ENCODE data around the gene NMD3. TPM values are rescaled to one million over a fixed set of nuclear protein-coding genes. Genes with fewer than 3 reads are reported as not detected.

Gene NMD3
- polyA plus RNA-seq, 1 of the 3 experiments (the other 2 are of a cell fraction) = 15.1 TPM

DNA sequence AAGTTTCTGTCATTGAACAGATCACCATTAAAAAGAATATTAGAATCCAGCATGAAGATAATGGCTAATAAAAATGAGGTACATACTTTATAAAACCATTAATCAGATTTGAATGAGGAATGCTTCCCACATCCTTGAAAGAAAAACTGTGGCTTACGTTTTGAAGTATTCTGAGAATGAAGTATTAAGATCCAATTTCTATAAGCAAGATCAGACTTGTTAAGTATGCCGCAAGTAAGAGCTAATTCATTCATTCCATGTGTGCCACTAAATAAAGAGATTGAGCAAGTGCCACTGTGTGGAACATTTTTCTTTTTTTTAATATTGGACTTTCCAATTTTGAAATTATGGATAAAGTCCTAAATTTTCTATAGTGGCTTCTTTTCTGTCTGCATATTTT, 30.6 kb downstream of the NMD3 start:
- POLR2A ChIA-PET = no interaction called here
- H3K9ac ChIP-seq = no peak overlapping the region
- H3K9me2 ChIP-seq = no peaks in the 10 kb centered on the region
- peaks cover 0 to 2% of the 10 kb centered on the region in 2 experiments; a peak in 2 of 4 replicates for H3K4me1 ChIP-seq (ENCODE audit: control insufficient read depth in 1 of 2, insufficient read depth in 2 of 2, low read depth in 1 of 2, low read length in 1 of 2)
- H4K20me1 ChIP-seq (ENCODE audit: insufficient read depth) = no peaks in the 10 kb centered on the region
- H3K9me3 ChIP-seq = no peaks in the 10 kb centered on the region
- CTCF ChIA-PET = no interaction called here
- H3K79me2 ChIP-seq (ENCODE audit: insufficient read depth) = no peaks in the 10 kb centered on the region
- peaks cover 67 to 86% of the 10 kb centered on the region in 2 experiments for H3K36me3 ChIP-seq (replicated peaks in 1 of 2; ENCODE audit: control insufficient read depth in 1 of 2, insufficient read depth in 2 of 2, low read length in 1 of 2)
- no peak for DNase-seq
- TF ChIP-seq MXI1 (IDR thresholded peaks at IDR 0.05; ENCODE audit: low read depth, low read length) (no peak), POLR2AphosphoS5 (IDR thresholded peaks at IDR 0.05; ENCODE audit: low read depth, low read length) (no peak), FOXJ3 (CRISPR knock-in tag; IDR thresholded peaks at IDR 0.05) (no peak), RFX5 (IDR thresholded peaks at IDR 0.05; ENCODE audit: low read length) (no peak), SIN3A (IDR thresholded peaks at IDR 0.05; ENCODE audit: borderline replicate concordance, low read depth, low read length) (no peak), NFIC (IDR thresholded peaks at IDR 0.05; ENCODE audit: borderline replicate concordance) (no peak), TAF1 (IDR thresholded peaks at IDR 0.05; ENCODE audit: borderline replicate concordance, low read depth, low read length) (no peak), NRF1 (IDR thresholded peaks at IDR 0.05; ENCODE audit: low read depth, low read length) (no peak)
- TF ChIP-seq, protein P1, sequence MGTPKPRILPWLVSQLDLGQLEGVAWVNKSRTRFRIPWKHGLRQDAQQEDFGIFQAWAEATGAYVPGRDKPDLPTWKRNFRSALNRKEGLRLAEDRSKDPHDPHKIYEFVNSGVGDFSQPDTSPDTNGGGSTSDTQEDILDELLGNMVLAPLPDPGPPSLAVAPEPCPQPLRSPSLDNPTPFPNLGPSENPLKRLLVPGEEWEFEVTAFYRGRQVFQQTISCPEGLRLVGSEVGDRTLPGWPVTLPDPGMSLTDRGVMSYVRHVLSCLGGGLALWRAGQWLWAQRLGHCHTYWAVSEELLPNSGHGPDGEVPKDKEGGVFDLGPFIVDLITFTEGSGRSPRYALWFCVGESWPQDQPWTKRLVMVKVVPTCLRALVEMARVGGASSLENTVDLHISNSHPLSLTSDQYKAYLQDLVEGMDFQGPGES (IDR thresholded peaks at IDR 0.05; ENCODE audit: low read depth, low read length) = no peak
- peaks cover 6% of the 10 kb centered on the region for H3F3A ChIP-seq (replicated peaks; ENCODE audit: insufficient read depth)
- H2AFZ ChIP-seq (ENCODE audit: low read depth) = no peak overlapping the region
- H3K27ac ChIP-seq (ENCODE audit: low read depth in 2 of 2, low read length in 1 of 2) = no peak overlapping the region
- no peaks in the 10 kb centered on the region for H3K27me3 ChIP-seq (ENCODE audit: insufficient read depth)
- H3K4me3 ChIP-seq (ENCODE audit: low read depth in 2 of 2, low read length in 1 of 2) = no peak overlapping the region
- 81% methylated on average over 2 of the region's 2 CpGs for WGBS (ENCODE audit: low lambda C conversion rate)
- no peak overlapping the region for H3K4me2 ChIP-seq

DNA sequence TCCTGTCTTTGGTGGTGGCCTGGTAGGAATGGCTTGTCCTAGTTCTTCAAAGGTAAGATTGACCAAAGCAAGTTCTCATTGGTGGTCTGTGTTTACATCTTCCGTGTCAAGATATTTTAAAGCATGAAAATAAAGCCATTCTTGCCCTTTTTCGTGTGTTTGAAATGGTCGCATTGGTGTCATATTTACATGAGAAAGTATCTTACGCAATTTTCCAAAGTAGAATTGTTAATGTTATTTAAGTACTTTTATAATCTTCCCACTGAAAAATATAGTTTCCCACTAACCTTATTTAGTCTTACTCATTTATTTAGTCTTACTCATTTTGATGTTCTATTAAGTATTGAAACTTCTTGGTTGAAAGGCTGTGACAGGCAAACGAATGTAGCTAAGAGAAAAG, 31.0 kb downstream of the NMD3 start:
- POLR2A ChIA-PET = no interaction called here
- Histone ChIP-seq H3K27ac (ENCODE audit: low read depth in 2 of 2, low read length in 1 of 2) (no peak overlapping the region), H3K4me3 (ENCODE audit: low read depth in 2 of 2, low read length in 1 of 2) (no peak overlapping the region), H3K4me1 (ENCODE audit: control insufficient read depth in 1 of 2, insufficient read depth in 2 of 2, low read depth in 1 of 2, low read length in 1 of 2) (peaks cover 0 to 2% of the 10 kb centered on the region in 2 experiments; a peak in 2 of 4 replicates), H2AFZ (ENCODE audit: low read depth) (no peak overlapping the region), H3K4me2 (no peak overlapping the region), H3K9me3 (no peaks in the 10 kb centered on the region), H3K9ac (no peak overlapping the region), H4K20me1 (ENCODE audit: insufficient read depth) (no peaks in the 10 kb centered on the region), H3K9me2 (no peaks in the 10 kb centered on the region), H3F3A (replicated peaks; ENCODE audit: insufficient read depth) (peaks cover 6% of the 10 kb centered on the region), H3K36me3 (replicated peaks in 1 of 2; ENCODE audit: control insufficient read depth in 1 of 2, insufficient read depth in 2 of 2, low read length in 1 of 2) (peaks cover 67 to 85% of the 10 kb centered on the region in 2 experiments), H3K79me2 (ENCODE audit: insufficient read depth) (no peaks in the 10 kb centered on the region), H3K27me3 (ENCODE audit: insufficient read depth) (no peaks in the 10 kb centered on the region)
- CTCF ChIA-PET = no interaction called here
- WGBS (ENCODE audit: low lambda C conversion rate) = 97% methylated on average over 5 of the region's 5 CpGs
- TF ChIP-seq ELF1 (IDR thresholded peaks at IDR 0.05) (no peak), FOXJ3 (CRISPR knock-in tag; IDR thresholded peaks at IDR 0.05) (no peak)
- TF ChIP-seq, protein P2, sequence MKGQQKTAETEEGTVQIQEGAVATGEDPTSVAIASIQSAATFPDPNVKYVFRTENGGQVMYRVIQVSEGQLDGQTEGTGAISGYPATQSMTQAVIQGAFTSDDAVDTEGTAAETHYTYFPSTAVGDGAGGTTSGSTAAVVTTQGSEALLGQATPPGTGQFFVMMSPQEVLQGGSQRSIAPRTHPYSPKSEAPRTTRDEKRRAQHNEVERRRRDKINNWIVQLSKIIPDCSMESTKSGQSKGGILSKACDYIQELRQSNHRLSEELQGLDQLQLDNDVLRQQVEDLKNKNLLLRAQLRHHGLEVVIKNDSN (IDR thresholded peaks at IDR 0.05; ENCODE audit: borderline replicate concordance, low read depth) = no peak
- TF ChIP-seq, protein P3, sequence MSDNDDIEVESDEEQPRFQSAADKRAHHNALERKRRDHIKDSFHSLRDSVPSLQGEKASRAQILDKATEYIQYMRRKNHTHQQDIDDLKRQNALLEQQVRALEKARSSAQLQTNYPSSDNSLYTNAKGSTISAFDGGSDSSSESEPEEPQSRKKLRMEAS (IDR thresholded peaks at IDR 0.05; ENCODE audit: low read depth) = no peak
- DNase-seq = no peak

Measured in SK-N-SH (cell line).